Adrenal gland (tissue), 5 donors: Measurements from ENCODE around the gene ITGB3.

ENCODE experiments used
- POLR2A ChIP-seq, 2 donors: fragments of 450-650 bp; IDR thresholded peaks; one replicate each; pipeline ENCODE4 v1.6.1; 2017; ENCODE audit warnings: antibody characterized with exemption in 2 of 2, mild to moderate bottlenecking in 2 of 2, moderate library complexity in 1 of 2
- TF ChIP-seq, protein P1 (sequence below), 6 experiments: fragments of 450-650 bp in 4 of 6; fragments of 200-600 bp in 2 of 6; sonication (generic) in 1 of 6; IDR thresholded peaks; 1 replicate in 5 of 6; 2 replicates in 1 of 6; pipeline versions ENCODE4 v1.5.1 to v1.8.0; 2016 to 2021; ENCODE audit warnings: antibody characterized with exemption in 6 of 6, mild to moderate bottlenecking in 2 of 6, moderate library complexity in 1 of 6
- donor health status: DM: no; HTN: no; CAD: no.

GRCh38 chr17:47264166-47264565 lies 10.5 kb downstream of the ITGB3 start:
- TF ChIP-seq, protein P1, sequence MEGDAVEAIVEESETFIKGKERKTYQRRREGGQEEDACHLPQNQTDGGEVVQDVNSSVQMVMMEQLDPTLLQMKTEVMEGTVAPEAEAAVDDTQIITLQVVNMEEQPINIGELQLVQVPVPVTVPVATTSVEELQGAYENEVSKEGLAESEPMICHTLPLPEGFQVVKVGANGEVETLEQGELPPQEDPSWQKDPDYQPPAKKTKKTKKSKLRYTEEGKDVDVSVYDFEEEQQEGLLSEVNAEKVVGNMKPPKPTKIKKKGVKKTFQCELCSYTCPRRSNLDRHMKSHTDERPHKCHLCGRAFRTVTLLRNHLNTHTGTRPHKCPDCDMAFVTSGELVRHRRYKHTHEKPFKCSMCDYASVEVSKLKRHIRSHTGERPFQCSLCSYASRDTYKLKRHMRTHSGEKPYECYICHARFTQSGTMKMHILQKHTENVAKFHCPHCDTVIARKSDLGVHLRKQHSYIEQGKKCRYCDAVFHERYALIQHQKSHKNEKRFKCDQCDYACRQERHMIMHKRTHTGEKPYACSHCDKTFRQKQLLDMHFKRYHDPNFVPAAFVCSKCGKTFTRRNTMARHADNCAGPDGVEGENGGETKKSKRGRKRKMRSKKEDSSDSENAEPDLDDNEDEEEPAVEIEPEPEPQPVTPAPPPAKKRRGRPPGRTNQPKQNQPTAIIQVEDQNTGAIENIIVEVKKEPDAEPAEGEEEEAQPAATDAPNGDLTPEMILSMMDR (IDR thresholded peaks at IDR 0.05), result no peak
- no peak for TF ChIP-seq POLR2A (IDR thresholded peaks at IDR 0.05)
